ENCODE data around the gene IGSF11.
"Not testable (repeated sequence)": the region's sequence is repeated elsewhere in the genome, so short reads cannot be mapped to it uniquely, and the experiment has no call there.

The IGSF11 gene

GRCh38 chr3:118988198-118989130 lies 46.2 kb downstream of the IGSF11 start:
- DNase-seq (ENCODE audit: low read depth in 2 of 2): no peak

- DNase-seq (ENCODE audit: low read depth in 2 of 2): no peak
Measured at GRCh38 chr3:118987477-118987876, 47.2 kb downstream of the IGSF11 start.

- DNase-seq (ENCODE audit: low read depth in 2 of 2): no peak
Measured at GRCh38 chr3:118986734-118987133, 47.9 kb downstream of the IGSF11 start.

GRCh38 chr3:118984699-118985098 lies 49.9 kb downstream of the IGSF11 start:
- no peak for DNase-seq (ENCODE audit: low read depth in 2 of 2)

- no peak for DNase-seq (ENCODE audit: low read depth in 2 of 2)
Measured at GRCh38 chr3:118981494-118982134, 53.0 kb downstream of the IGSF11 start.

- DNase-seq (ENCODE audit: low read depth in 2 of 2): no peak
Measured at GRCh38 chr3:118980832-118981231, 53.8 kb downstream of the IGSF11 start.

- no peak for DNase-seq (ENCODE audit: low read depth in 2 of 2)
Measured at GRCh38 chr3:118978393-118978758, 56.3 kb downstream of the IGSF11 start.

GRCh38 chr3:118977671-118978392 lies 56.8 kb downstream of the IGSF11 start:
- no peak for DNase-seq (ENCODE audit: low read depth in 2 of 2)

- no peak for DNase-seq (ENCODE audit: low read depth in 2 of 2)
Measured at GRCh38 chr3:118977118-118977517, 57.5 kb downstream of the IGSF11 start.

GRCh38 chr3:118975476-118975875 lies 59.2 kb downstream of the IGSF11 start:
- DNase-seq (ENCODE audit: low read depth in 2 of 2): not testable (repeated sequence)

- DNase-seq (ENCODE audit: low read depth in 2 of 2): no peak
Measured at GRCh38 chr3:118974356-118975097, 60.1 kb downstream of the IGSF11 start.

GRCh38 chr3:118973050-118973449 lies 61.6 kb downstream of the IGSF11 start:
- DNase-seq (ENCODE audit: low read depth in 2 of 2): no peak

- no peak for DNase-seq (ENCODE audit: low read depth in 2 of 2)
Measured at GRCh38 chr3:118970819-118971218, 63.8 kb downstream of the IGSF11 start.

GRCh38 chr3:118968640-118969039 lies 66.0 kb downstream of the IGSF11 start:
- DNase-seq (ENCODE audit: low read depth in 2 of 2): no peak

GRCh38 chr3:118968111-118968510 lies 66.5 kb downstream of the IGSF11 start:
- DNase-seq (ENCODE audit: low read depth in 2 of 2): no peak

- no peak for DNase-seq (ENCODE audit: low read depth in 2 of 2)
Measured at GRCh38 chr3:118966700-118967099, 67.9 kb downstream of the IGSF11 start.

GRCh38 chr3:118963711-118964110 lies 70.9 kb downstream of the IGSF11 start:
- no peak for DNase-seq (ENCODE audit: low read depth in 2 of 2)

- DNase-seq (ENCODE audit: low read depth in 2 of 2): no peak
Measured at GRCh38 chr3:118960876-118961450, 73.7 kb downstream of the IGSF11 start.

GRCh38 chr3:118955914-118956556 lies 78.6 kb downstream of the IGSF11 start:
- DNase-seq (ENCODE audit: low read depth in 2 of 2): no peak

- DNase-seq (ENCODE audit: low read depth in 2 of 2): no peak
Measured at GRCh38 chr3:118951089-118951488, 83.6 kb downstream of the IGSF11 start.
